Measurements from ENCODE around the gene TESPA1.

TESPA1 gene

DNA sequence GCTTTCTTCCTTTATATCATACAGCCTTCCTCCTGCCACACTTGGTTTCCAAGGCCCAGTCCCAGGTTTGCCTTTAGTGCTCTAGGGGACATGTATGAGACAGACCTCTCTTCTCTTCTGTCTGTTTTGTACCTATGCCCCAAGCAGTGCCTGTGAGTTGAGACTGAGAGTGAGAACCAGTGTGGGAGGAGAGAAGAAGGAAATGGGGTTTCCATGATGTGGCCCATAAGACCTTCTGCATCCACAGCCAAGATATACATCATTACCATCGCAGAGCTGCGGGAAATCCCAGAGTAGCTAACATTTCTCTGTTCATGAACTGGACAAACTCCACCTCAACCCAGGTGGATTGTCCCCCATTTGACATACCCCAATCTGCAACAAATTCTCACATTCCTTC lies 2.8 kb downstream of the TESPA1 start:
- no peak overlapping the region for H3K4me3 ChIP-seq (ENCODE audit: low read length in 2 of 2)
- H3K27me3 ChIP-seq (ENCODE audit: control insufficient read depth in 1 of 2, insufficient read depth in 2 of 2, low read length in 2 of 2): no peaks in the 10 kb centered on the region
- H3K27ac ChIP-seq (ENCODE audit: low read length): no peak overlapping the region
- H3K36me3 ChIP-seq (ENCODE audit: control insufficient read depth in 2 of 2, insufficient read depth in 2 of 2, low read length in 2 of 2): no peaks in the 10 kb centered on the region
- no peaks in the 10 kb centered on the region for H3K4me1 ChIP-seq (ENCODE audit: control insufficient read depth, insufficient read depth, low read length)
- no peaks in the 10 kb centered on the region for H3K9me3 ChIP-seq (ENCODE audit: control insufficient read depth in 2 of 2, low read length in 2 of 2)
- no peak overlapping the region for H3K9ac ChIP-seq (ENCODE audit: low read length in 2 of 2)

DNA sequence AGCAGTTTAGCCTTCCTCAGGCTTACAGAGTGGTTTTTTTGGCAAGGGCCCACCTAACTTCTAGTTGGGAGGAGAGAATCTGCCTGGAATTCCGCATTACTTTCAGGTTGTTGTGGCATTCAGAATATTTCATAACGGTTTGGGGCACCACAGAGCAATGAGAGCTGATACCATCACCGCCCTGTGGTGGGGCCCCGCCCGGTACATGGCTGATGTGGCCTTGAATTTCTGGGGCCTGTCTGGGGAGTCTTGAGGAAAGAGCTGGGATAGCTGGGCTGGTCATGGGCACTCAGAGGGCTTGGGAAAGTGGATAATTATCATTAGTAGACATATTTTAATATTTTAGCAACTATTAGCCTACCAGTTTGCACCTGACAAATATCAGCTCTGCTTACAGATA lies 4.2 kb downstream of the TESPA1 start:
- Histone ChIP-seq H3K4me3 (ENCODE audit: low read length in 2 of 2) (no peak overlapping the region), H3K9me3 (ENCODE audit: control insufficient read depth in 2 of 2, low read length in 2 of 2) (no peaks in the 10 kb centered on the region), H3K27ac (ENCODE audit: low read length) (no peak overlapping the region), H3K36me3 (ENCODE audit: control insufficient read depth in 2 of 2, insufficient read depth in 2 of 2, low read length in 2 of 2) (no peaks in the 10 kb centered on the region), H3K27me3 (ENCODE audit: control insufficient read depth in 1 of 2, insufficient read depth in 2 of 2, low read length in 2 of 2) (no peaks in the 10 kb centered on the region), H3K4me1 (ENCODE audit: control insufficient read depth, insufficient read depth, low read length) (no peaks in the 10 kb centered on the region), H3K9ac (ENCODE audit: low read length in 2 of 2) (no peak overlapping the region)

- no peak overlapping the region for H3K9ac ChIP-seq (ENCODE audit: low read length in 2 of 2)
- H3K36me3 ChIP-seq (ENCODE audit: control insufficient read depth in 2 of 2, insufficient read depth in 2 of 2, low read length in 2 of 2): no peaks in the 10 kb centered on the region
- H3K27me3 ChIP-seq (ENCODE audit: control insufficient read depth in 1 of 2, insufficient read depth in 2 of 2, low read length in 2 of 2): no peaks in the 10 kb centered on the region
- H3K4me1 ChIP-seq (ENCODE audit: control insufficient read depth, insufficient read depth, low read length): no peaks in the 10 kb centered on the region
- H3K4me3 ChIP-seq (ENCODE audit: low read length in 2 of 2): no peak overlapping the region
- H3K9me3 ChIP-seq (ENCODE audit: control insufficient read depth in 2 of 2, low read length in 2 of 2): no peaks in the 10 kb centered on the region
- no peak overlapping the region for H3K27ac ChIP-seq (ENCODE audit: low read length)
Measured at GRCh38 chr12:54977857-54978256, 6.7 kb downstream of the TESPA1 start.

DNA sequence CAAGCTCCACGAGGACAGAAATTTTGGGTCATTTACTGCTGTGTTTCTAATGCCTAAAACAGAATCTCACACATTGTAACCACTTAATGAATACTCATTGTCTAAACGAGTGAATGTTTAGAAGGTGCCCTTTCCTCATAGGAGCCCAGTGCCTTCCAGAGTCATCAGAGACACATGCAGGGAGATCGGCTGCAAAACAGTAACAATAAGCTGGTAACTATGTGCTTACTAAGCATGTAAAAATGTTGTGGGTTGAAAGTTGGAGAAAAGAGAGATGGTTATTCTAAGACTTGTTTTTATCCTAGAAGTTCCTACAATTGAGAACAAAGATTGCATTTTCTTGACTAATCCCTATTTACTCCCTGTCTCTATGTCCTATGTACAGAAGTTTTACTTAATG lies 7.4 kb downstream of the TESPA1 start:
- H3K27me3 ChIP-seq (ENCODE audit: control insufficient read depth in 1 of 2, insufficient read depth in 2 of 2, low read length in 2 of 2): no peaks in the 10 kb centered on the region
- H3K9me3 ChIP-seq (ENCODE audit: control insufficient read depth in 2 of 2, low read length in 2 of 2): no peaks in the 10 kb centered on the region
- no peak overlapping the region for H3K9ac ChIP-seq (ENCODE audit: low read length in 2 of 2)
- no peak overlapping the region for H3K4me3 ChIP-seq (ENCODE audit: low read length in 2 of 2)
- no peaks in the 10 kb centered on the region for H3K4me1 ChIP-seq (ENCODE audit: control insufficient read depth, insufficient read depth, low read length)
- no peaks in the 10 kb centered on the region for H3K36me3 ChIP-seq (ENCODE audit: control insufficient read depth in 2 of 2, insufficient read depth in 2 of 2, low read length in 2 of 2)
- H3K27ac ChIP-seq (ENCODE audit: low read length): no peak overlapping the region

DNA sequence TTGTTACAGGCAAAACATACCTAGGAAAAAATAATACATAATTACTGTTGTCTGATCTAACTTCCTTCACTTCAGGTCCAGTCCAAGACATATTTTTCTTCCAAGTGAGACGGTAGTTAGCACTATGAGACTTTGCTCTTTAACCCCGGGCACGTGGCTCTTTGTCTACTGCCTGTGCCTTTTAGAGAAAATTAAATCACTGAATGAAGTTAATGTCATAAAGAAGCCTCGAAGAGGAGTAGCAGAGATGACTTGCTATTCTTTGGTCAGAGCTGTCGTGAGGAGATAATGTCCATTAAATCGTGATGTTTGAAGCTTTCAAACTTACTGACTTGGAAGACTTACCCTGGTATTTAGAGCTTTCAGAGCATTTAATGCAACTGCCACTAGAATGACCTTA lies 8.7 kb downstream of the TESPA1 start:
- no peaks in the 10 kb centered on the region for H3K4me1 ChIP-seq (ENCODE audit: control insufficient read depth, insufficient read depth, low read length)
- no peak overlapping the region for H3K4me3 ChIP-seq (ENCODE audit: low read length in 2 of 2)
- no peak overlapping the region for H3K9ac ChIP-seq (ENCODE audit: low read length in 2 of 2)
- no peaks in the 10 kb centered on the region for H3K27me3 ChIP-seq (ENCODE audit: control insufficient read depth in 1 of 2, insufficient read depth in 2 of 2, low read length in 2 of 2)
- H3K9me3 ChIP-seq (ENCODE audit: control insufficient read depth in 2 of 2, low read length in 2 of 2): no peaks in the 10 kb centered on the region
- H3K27ac ChIP-seq (ENCODE audit: low read length): no peak overlapping the region
- no peaks in the 10 kb centered on the region for H3K36me3 ChIP-seq (ENCODE audit: control insufficient read depth in 2 of 2, insufficient read depth in 2 of 2, low read length in 2 of 2)

DNA sequence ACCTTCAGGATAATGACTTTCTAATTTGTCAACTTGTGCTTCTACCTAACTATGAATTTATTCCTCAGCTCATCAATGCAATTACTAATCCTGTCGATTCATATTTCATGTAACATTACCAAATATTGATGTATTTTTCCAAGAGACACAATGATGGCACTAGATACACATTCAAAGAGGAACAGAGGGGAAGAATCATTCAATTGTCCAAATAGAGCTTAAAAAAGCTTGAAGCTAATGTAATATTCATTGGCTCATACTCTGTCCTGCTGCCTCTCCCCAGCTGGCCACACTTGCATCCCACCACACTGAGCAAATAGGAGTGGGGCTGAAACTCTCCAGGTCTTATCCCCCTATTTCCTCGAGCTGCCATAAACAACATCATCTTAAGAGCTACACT lies 9.3 kb downstream of the TESPA1 start:
- no peak overlapping the region for H3K9ac ChIP-seq (ENCODE audit: low read length in 2 of 2)

GRCh38 chr12:54974279-54974678 lies 10.3 kb downstream of the TESPA1 start:
- H3K9ac ChIP-seq (ENCODE audit: low read length in 2 of 2): no peak overlapping the region
- no peaks in the 10 kb centered on the region for H3K9me3 ChIP-seq (ENCODE audit: control insufficient read depth in 2 of 2, low read length in 2 of 2)
- H3K4me1 ChIP-seq (ENCODE audit: control insufficient read depth, insufficient read depth, low read length): no peaks in the 10 kb centered on the region
- no peaks in the 10 kb centered on the region for H3K36me3 ChIP-seq (ENCODE audit: control insufficient read depth in 2 of 2, insufficient read depth in 2 of 2, low read length in 2 of 2)
- no peaks in the 10 kb centered on the region for H3K27me3 ChIP-seq (ENCODE audit: control insufficient read depth in 1 of 2, insufficient read depth in 2 of 2, low read length in 2 of 2)
- H3K27ac ChIP-seq (ENCODE audit: low read length): no peak overlapping the region
- H3K4me3 ChIP-seq (ENCODE audit: low read length in 2 of 2): no peak overlapping the region

More for the DNA sequence above, 9.3 kb downstream of the TESPA1 start:
- Histone ChIP-seq H3K36me3 (ENCODE audit: control insufficient read depth in 2 of 2, insufficient read depth in 2 of 2, low read length in 2 of 2) (no peaks in the 10 kb centered on the region), H3K27ac (ENCODE audit: low read length) (no peak overlapping the region), H3K4me1 (ENCODE audit: control insufficient read depth, insufficient read depth, low read length) (no peaks in the 10 kb centered on the region), H3K9me3 (ENCODE audit: control insufficient read depth in 2 of 2, low read length in 2 of 2) (no peaks in the 10 kb centered on the region), H3K4me3 (ENCODE audit: low read length in 2 of 2) (no peak overlapping the region), H3K27me3 (ENCODE audit: control insufficient read depth in 1 of 2, insufficient read depth in 2 of 2, low read length in 2 of 2) (no peaks in the 10 kb centered on the region)

DNA sequence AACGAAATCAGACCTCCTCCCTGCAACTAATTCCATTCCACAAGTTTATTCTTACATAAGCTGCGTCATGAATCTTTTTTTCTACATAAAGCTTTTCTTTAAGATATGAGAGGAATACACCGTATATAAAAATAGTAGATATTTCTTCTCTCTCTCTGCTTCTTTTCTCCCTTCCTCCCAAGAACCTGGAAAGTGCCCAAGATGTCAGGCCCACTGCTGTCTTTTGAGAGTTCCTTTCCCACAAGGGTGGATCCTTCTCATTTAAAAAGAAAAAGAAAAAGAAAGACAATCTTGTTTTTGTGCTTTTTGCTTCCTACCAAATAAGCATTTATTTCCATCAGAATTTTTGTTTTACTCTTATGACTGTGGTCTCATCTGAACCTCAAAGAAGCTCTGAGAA lies 11.0 kb downstream of the TESPA1 start:
- Histone ChIP-seq H3K27me3 (ENCODE audit: control insufficient read depth in 1 of 2, insufficient read depth in 2 of 2, low read length in 2 of 2) (no peaks in the 10 kb centered on the region), H3K9ac (ENCODE audit: low read length in 2 of 2) (no peak overlapping the region), H3K36me3 (ENCODE audit: control insufficient read depth in 2 of 2, insufficient read depth in 2 of 2, low read length in 2 of 2) (no peaks in the 10 kb centered on the region), H3K27ac (ENCODE audit: low read length) (no peak overlapping the region), H3K4me1 (ENCODE audit: control insufficient read depth, insufficient read depth, low read length) (no peaks in the 10 kb centered on the region), H3K9me3 (ENCODE audit: control insufficient read depth in 2 of 2, low read length in 2 of 2) (no peaks in the 10 kb centered on the region), H3K4me3 (ENCODE audit: low read length in 2 of 2) (no peak overlapping the region)

DNA sequence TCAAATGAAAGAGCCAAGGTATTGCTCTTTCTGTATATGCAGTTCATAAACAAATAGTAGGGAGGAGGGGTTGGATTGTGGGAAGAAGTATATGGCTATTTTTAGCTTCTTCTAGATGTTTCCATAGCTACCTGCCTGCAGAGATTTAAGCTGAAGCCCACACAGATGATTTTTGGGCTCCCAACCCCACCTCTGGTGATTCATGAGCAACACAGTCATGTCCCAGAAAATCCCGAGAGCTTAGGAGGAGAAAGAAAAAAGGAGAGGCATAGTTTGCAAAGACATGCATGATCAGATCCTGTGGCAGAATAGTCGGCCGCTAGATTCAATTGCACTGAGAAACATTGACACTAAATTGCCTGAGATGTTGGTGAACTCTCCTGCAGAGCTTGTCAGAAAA lies 13.8 kb downstream of the TESPA1 start:
- Histone ChIP-seq H3K27me3 (ENCODE audit: control insufficient read depth in 1 of 2, insufficient read depth in 2 of 2, low read length in 2 of 2) (no peaks in the 10 kb centered on the region), H3K9me3 (ENCODE audit: control insufficient read depth in 2 of 2, low read length in 2 of 2) (no peaks in the 10 kb centered on the region), H3K9ac (ENCODE audit: low read length in 2 of 2) (no peak overlapping the region), H3K27ac (ENCODE audit: low read length) (no peak overlapping the region), H3K4me3 (ENCODE audit: low read length in 2 of 2) (no peak overlapping the region), H3K36me3 (ENCODE audit: control insufficient read depth in 2 of 2, insufficient read depth in 2 of 2, low read length in 2 of 2) (no peaks in the 10 kb centered on the region), H3K4me1 (ENCODE audit: control insufficient read depth, insufficient read depth, low read length) (no peaks in the 10 kb centered on the region)

DNA sequence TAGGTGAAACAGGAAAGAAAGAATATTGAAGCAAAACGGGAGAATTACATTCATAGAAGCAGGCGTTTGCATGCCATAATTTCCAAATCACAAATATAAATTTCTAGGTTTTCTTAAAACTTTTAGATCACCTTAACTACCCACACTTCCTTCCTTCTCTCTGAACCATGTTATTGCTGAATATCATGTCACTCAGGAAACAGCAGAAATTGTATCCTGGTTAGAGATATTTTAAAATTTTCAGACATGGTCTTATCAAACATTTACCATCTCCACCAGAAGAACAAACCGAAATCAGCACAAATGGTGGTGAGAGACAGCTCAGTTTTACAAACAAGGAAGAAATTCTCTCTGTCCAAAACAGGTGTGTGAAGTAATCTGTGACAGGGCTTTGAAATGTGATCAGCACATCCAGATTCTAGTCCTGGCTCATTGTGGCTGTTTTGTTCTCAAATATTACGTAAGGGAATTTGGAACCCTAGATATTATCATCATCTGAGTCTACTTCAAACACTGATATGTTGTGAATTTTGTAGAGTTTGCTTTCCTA lies 16.3 kb downstream of the TESPA1 start:
- Histone ChIP-seq H3K4me3 (ENCODE audit: low read length in 2 of 2) (no peak overlapping the region), H3K9me3 (ENCODE audit: control insufficient read depth in 2 of 2, low read length in 2 of 2) (no peaks in the 10 kb centered on the region), H3K27me3 (ENCODE audit: control insufficient read depth in 1 of 2, insufficient read depth in 2 of 2, low read length in 2 of 2) (no peaks in the 10 kb centered on the region), H3K27ac (ENCODE audit: low read length) (no peak overlapping the region), H3K9ac (ENCODE audit: low read length in 2 of 2) (no peak overlapping the region), H3K36me3 (ENCODE audit: control insufficient read depth in 2 of 2, insufficient read depth in 2 of 2, low read length in 2 of 2) (no peaks in the 10 kb centered on the region), H3K4me1 (ENCODE audit: control insufficient read depth, insufficient read depth, low read length) (no peaks in the 10 kb centered on the region)

DNA sequence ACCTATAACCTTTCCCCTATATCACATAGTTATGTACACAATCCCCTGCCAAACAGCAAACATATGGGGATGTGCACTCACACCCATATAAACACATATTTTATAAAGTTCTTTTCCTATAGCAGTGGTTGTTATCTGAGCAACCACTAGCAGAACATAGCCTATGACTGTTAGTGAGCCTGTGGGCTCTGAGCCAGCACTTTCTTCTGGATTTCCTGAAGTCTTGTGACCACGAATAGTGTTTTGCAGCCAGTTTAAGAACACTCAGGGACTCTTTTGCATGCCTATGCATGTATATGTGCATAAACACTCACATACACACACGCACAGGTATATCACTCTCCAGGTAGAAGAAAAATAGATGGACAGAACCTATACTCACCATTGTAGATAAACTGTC lies 17.1 kb downstream of the TESPA1 start:
- Histone ChIP-seq H3K4me3 (ENCODE audit: low read length in 2 of 2) (no peak overlapping the region), H3K27ac (ENCODE audit: low read length) (no peak overlapping the region), H3K27me3 (ENCODE audit: control insufficient read depth in 1 of 2, insufficient read depth in 2 of 2, low read length in 2 of 2) (peaks cover 0 to 2% of the 10 kb centered on the region in 2 donors), H3K36me3 (ENCODE audit: control insufficient read depth in 2 of 2, insufficient read depth in 2 of 2, low read length in 2 of 2) (no peaks in the 10 kb centered on the region), H3K4me1 (ENCODE audit: control insufficient read depth, insufficient read depth, low read length) (no peaks in the 10 kb centered on the region), H3K9ac (ENCODE audit: low read length in 2 of 2) (no peak overlapping the region), H3K9me3 (ENCODE audit: control insufficient read depth in 2 of 2, low read length in 2 of 2) (no peaks in the 10 kb centered on the region)

Measured in stomach smooth muscle (tissue), 2 donors.